Measurements from ENCODE around the gene LRP1. TPM values are rescaled to one million over a fixed set of nuclear protein-coding genes. Genes with fewer than 3 reads are reported as not detected.

The LRP1 gene
- total and polyA plus RNA-seq, 2 experiments from 2014 or later, result 26.6 to 145 TPM

DNA sequence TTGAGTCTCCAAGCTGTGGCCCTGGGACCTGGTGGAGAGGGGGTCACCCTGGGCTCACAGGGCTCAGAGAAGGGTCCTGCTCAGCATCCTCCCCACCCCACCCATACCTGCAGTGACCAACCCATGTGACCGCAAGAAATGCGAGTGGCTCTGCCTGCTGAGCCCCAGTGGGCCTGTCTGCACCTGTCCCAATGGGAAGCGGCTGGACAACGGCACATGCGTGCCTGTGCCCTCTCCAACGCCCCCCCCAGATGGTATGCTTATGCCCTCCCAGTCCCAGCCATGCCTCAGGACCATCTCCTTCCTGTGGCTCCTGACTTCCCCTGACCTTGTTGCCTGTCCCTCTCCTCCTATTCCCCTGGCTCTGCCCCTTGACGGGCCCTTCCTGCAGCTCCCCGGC lies 81.6 kb downstream of the LRP1 start (continued):
- TF ChIP-seq, protein P1, sequence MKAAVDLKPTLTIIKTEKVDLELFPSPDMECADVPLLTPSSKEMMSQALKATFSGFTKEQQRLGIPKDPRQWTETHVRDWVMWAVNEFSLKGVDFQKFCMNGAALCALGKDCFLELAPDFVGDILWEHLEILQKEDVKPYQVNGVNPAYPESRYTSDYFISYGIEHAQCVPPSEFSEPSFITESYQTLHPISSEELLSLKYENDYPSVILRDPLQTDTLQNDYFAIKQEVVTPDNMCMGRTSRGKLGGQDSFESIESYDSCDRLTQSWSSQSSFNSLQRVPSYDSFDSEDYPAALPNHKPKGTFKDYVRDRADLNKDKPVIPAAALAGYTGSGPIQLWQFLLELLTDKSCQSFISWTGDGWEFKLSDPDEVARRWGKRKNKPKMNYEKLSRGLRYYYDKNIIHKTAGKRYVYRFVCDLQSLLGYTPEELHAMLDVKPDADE (IDR thresholded peaks at IDR 0.05), result no peak
- TF ChIP-seq, protein P2, sequence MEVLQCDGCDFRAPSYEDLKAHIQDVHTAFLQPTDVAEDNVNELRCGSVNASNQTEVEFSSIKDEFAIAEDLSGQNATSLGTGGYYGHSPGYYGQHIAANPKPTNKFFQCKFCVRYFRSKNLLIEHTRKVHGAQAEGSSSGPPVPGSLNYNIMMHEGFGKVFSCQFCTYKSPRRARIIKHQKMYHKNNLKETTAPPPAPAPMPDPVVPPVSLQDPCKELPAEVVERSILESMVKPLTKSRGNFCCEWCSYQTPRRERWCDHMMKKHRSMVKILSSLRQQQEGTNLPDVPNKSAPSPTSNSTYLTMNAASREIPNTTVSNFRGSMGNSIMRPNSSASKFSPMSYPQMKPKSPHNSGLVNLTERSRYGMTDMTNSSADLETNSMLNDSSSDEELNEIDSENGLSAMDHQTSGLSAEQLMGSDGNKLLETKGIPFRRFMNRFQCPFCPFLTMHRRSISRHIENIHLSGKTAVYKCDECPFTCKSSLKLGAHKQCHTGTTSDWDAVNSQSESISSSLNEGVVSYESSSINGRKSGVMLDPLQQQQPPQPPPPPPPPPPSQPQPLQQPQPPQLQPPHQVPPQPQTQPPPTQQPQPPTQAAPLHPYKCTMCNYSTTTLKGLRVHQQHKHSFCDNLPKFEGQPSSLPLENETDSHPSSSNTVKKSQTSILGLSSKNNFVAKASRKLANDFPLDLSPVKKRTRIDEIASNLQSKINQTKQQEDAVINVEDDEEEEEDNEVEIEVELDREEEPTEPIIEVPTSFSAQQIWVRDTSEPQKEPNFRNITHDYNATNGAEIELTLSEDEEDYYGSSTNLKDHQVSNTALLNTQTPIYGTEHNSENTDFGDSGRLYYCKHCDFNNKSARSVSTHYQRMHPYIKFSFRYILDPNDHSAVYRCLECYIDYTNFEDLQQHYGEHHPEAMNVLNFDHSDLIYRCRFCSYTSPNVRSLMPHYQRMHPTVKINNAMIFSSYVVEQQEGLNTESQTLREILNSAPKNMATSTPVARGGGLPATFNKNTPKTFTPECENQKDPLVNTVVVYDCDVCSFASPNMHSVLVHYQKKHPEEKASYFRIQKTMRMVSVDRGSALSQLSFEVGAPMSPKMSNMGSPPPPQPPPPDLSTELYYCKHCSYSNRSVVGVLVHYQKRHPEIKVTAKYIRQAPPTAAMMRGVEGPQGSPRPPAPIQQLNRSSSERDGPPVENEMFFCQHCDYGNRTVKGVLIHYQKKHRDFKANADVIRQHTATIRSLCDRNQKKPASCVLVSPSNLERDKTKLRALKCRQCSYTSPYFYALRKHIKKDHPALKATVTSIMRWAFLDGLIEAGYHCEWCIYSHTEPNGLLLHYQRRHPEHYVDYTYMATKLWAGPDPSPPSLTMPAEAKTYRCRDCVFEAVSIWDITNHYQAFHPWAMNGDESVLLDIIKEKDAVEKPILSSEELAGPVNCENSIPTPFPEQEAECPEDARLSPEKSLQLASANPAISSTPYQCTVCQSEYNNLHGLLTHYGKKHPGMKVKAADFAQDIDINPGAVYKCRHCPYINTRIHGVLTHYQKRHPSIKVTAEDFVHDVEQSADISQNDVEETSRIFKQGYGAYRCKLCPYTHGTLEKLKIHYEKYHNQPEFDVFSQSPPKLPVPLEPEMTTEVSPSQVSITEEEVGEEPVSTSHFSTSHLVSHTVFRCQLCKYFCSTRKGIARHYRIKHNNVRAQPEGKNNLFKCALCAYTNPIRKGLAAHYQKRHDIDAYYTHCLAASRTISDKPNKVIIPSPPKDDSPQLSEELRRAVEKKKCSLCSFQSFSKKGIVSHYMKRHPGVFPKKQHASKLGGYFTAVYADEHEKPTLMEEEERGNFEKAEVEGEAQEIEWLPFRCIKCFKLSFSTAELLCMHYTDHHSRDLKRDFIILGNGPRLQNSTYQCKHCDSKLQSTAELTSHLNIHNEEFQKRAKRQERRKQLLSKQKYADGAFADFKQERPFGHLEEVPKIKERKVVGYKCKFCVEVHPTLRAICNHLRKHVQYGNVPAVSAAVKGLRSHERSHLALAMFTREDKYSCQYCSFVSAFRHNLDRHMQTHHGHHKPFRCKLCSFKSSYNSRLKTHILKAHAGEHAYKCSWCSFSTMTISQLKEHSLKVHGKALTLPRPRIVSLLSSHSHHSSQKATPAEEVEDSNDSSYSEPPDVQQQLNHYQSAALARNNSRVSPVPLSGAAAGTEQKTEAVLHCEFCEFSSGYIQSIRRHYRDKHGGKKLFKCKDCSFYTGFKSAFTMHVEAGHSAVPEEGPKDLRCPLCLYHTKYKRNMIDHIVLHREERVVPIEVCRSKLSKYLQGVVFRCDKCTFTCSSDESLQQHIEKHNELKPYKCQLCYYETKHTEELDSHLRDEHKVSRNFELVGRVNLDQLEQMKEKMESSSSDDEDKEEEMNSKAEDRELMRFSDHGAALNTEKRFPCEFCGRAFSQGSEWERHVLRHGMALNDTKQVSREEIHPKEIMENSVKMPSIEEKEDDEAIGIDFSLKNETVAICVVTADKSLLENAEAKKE (CRISPR knock-in tag; IDR thresholded peaks at IDR 0.05), result no peak
- no peak for TF ChIP-seq ZNF114 (CRISPR knock-in tag; IDR thresholded peaks at IDR 0.05)

DNA sequence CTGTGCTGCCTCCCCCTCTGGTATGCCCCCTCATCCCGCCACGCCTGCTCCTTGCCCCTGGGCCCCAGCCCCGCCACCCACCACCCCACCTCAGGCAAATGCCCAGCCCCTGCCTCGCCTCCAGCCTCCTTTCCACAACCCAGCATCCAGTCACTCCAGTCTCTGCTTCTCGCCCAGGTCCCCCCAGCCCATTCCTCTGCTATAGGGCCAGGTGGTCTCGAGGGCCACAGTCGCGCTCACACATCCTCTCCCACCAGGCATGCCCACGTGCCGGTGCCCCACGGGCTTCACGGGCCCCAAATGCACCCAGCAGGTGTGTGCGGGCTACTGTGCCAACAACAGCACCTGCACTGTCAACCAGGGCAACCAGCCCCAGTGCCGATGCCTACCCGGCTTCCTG lies 82.2 kb downstream of the LRP1 start:
- Mint-ChIP-seq H3K4me1 (peaks cover 23% of the 10 kb centered on the region), H3K27me3 (ENCODE audit: insufficient read depth, low read depth, poor library complexity) (peaks cover 35% of the 10 kb centered on the region), H3K4me3 (no peak overlapping the region), H3K36me3 (ENCODE audit: low read depth) (peaks cover 57% of the 10 kb centered on the region), H3K9me3 (no peaks in the 10 kb centered on the region; the same call in 1 of the 3 replicates), H3K27ac (no peak overlapping the region)
- H3K79me2 ChIP-seq (replicated peaks; ENCODE audit: insufficient read depth), result no peaks in the 10 kb centered on the region
- no peak overlapping the region for H3K4me3 ChIP-seq
- 0 out of 2 replicates have a peak, but pooled peaks cover 7% of the 10 kb centered on the region for H4K20me1 ChIP-seq (replicated peaks; ENCODE audit: insufficient read depth)
- no peaks in the 10 kb centered on the region for H3K9me2 ChIP-seq (ENCODE audit: insufficient read depth)
- H3K27me3 ChIP-seq (ENCODE audit: insufficient read depth), result peaks cover 21% of the 10 kb centered on the region
- no peak overlapping the region for H3K27ac ChIP-seq (ENCODE audit: low read depth)
- H3K36me3 ChIP-seq (ENCODE audit: insufficient read depth), result peaks cover 5% of the 10 kb centered on the region; the same call in 1 of the 2 replicates
- no peak overlapping the region for H3K4me2 ChIP-seq
- ATAC-seq (no peak), DNase-seq (ENCODE audit: low spot score) (no peak)
- TF ChIP-seq EZH2 (IDR thresholded peaks at IDR 0.05; ENCODE audit: low read depth, unreplicated experiment), result no peak
- TF ChIP-seq ZNF114 (CRISPR knock-in tag; IDR thresholded peaks at IDR 0.05), result no peak
- TF ChIP-seq STAT1 (IDR thresholded peaks at IDR 0.05; ENCODE audit: unreplicated experiment), result no peak
- no peak for TF ChIP-seq CREB1 (CRISPR knock-in tag; IDR thresholded peaks at IDR 0.05; ENCODE audit: low read depth)
- H3F3A ChIP-seq (replicated peaks; ENCODE audit: low read depth), result 0 out of 2 replicates have a peak, but pooled peaks cover 18% of the 10 kb centered on the region
- H2AFZ ChIP-seq, result no peak overlapping the region
- H3K4me1 ChIP-seq (ENCODE audit: insufficient read depth), result peaks cover 20% of the 10 kb centered on the region
